Islet precursor cell (in vitro differentiated cells): Measurements from ENCODE around the gene SYNGR1.

Source experiments
- DNase-seq: peaks from one replicate; pipeline ENCODE4 v3.0.0-alpha.2; 2018

SYNGR1 gene

GRCh38 chr22:39374801-39375200 lies 25.0 kb downstream of the SYNGR1 start:
- DNase-seq: no peak

DNA sequence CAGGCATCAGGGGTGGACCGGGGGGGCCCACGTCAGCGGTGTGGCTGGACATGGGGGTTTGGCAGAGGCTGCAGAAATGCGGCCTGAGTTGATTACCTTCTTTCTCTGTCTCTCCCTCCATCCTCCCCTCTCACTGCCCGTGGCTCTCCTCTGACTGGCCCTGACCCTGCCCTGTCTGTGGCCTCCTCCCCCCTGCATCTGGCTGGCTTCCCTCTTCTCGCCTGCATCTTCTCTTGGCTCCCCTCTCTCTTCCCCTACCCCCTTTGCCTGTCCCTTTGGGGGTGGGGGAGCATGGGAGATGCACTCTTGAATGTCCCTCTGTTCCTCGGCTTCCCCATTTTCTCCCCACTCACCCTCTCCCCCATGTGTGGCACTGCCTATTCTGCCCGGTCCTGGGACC lies 25.9 kb downstream of the SYNGR1 start:
- DNase-seq: no peak

GRCh38 chr22:39379756-39380730 lies 30.3 kb downstream of the SYNGR1 start:
- no peak for DNase-seq

DNA sequence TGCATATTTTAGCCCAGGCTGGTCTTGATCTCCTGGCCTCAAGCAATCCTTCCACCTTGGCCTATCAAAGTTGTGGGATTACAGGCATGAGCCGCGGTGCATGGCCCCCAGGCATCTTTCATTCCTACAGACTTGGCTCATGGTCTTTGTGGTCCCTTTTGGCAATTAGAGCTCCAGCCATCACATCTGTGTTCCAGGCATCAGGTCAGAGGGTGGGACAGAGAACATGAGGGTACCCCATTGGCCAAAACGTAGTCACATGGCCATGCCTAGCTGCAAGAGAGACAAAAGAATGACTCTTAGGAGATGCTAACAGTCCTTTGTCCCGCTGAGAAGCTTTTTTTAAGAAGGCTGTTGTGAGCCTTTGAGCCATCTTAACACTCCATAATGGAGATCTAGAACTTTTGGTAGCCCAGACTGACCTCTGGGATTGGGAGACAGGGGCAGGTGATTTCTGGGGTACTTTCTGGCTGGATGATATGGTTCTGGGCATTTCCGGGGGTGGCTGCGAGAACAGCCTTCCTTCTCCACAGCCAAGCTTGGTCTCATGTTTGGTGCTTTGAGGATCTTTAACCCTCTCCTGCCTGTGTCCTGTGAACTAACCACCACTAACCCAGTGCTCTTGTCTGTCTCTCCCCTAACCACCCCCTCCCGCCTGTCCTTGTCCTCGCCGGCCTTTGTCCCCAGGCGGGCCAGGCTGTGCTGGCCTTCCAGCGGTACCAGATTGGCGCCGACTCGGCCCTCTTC lies 31.4 kb downstream of the SYNGR1 start:
- peak; percentile 85 for DNase-seq

DNA sequence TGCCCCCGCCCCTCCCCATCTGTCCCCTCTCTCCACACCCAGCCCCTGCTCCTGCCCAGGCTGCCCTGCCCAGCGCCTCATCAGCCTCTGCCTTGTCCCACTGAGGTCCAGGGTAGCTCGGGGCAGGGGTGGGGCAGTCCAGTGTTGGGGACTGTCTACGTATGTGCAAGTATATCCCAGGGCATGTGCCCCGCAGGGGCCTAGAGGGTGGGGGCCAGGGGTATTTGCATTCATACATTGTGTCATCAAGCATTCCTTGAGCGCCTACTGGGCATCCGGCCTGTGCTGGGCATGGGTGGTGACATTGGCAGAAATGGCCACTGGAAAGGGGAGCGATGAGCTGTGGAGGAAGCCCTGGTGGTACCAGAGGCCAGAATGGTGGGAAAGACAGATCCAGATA lies 32.1 kb downstream of the SYNGR1 start:
- DNase-seq: no peak

DNA sequence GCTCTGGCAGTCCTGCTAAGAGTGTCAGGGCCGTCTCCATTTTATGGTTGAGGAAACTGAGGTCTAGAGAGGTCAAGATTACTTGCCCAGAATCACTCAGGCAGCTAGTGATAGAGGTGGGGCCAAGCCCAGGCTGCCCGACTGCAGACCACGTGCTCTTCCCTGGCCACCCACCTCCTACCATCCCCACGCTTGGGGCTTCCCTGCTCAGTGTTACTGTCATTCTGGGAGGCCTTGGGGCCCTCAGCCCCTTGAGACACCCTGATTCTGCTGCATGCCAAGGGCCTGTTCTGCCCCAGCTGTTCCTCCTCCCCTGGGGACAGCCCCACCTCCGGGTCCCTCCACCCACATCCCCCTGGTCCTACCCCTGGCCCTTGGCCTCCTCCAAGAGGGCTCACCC lies 32.6 kb downstream of the SYNGR1 start:
- no peak for DNase-seq

GRCh38 chr22:39383841-39384625 lies 34.2 kb downstream of the SYNGR1 start:
- no peak for DNase-seq

- peak; percentile 83 for DNase-seq
Observed at GRCh38 chr22:39384750-39385480, 35.1 kb downstream of the SYNGR1 start.

GRCh38 chr22:39388261-39389011 lies 38.6 kb downstream of the SYNGR1 start:
- DNase-seq: peak; percentile 98

- no peak for DNase-seq
Observed at GRCh38 chr22:39389420-39389819, 39.6 kb downstream of the SYNGR1 start.

DNA sequence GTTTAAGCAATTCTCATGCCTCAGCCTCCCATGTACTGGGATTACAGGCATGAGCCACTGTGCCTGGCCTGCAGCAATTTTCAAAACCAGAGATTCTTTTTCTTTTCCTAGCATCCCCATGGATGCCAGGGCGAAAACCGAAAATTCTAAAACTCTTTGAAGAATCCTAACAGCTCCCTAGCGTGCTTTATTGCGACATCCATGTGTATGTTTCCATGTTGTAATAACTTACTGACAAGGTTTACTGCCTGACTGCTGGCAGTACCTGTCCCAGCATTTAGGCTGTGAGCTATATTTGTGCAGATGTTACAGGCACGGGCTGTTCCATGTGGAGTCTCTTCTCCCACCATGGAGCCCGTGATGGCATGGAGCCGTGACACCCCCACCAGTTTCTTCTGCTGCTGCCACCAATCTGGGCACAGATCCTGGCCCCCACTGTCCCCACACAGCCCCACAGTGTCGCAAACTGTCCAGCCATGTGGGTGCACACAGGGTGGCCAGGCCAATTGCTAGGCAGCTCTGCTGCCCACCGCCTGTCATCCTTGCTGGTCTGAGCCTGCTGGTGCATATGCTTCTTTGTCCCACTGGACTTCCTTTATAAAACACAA lies 42.7 kb downstream of the SYNGR1 start:
- no peak for DNase-seq

DNA sequence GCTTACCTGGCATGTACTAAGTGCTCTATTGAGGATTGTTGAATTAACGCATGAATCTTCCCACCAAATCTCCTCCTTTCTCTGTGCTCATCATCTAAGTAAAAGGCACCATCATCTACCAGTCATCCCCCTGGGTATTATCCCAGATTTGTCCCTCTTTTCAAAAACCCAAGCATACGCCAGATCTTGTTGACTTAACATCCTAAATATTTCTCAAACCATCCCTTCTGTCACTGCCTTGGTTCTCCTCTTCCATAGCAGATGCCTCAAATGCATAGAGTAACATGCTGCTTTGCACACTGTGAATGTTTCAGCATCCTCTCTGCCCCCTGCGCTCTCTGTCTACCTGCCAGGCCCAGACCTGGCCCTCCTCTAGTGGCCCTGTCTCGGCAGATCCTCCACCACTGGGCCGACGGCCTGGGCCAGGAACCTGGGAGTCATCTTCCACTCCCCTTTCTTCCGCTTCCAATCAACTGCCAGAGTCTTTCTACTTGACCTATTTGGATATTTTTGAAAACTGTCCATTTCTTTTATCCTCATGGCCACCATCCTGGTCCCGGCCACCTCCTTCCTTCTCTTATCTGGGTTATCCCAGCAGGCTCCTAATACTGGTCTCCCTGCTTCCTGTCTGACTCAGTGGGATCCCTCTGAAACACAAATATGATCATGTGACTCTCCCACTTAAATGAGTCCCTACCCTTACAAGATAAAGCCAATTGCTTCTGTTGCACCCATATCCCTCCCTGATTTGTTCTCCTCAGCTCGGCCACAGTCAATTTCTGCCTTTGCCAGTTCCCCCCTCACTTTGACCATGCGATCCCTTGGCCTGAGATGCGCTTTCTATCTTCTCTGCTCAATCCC lies 46.4 kb downstream of the SYNGR1 start:
- DNase-seq: no peak

DNA sequence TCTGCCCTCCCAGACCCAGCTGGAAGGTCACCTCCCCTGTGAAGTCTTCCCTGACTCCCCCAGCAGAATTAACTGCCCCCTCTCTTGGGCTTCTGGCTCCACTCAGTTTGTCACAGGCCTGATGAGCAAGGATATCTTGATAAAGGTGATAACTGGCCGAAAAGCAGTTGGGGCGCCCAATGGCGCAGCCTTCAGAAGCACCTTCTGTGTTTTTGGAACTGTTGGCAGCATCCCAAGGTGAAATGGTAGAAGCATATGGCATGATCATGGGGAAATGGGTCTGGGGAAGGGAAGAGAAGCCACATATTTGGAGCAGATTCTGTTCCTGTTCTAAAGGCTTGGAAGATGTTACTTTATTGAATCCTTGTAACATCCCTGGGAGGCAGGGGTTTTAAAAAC lies 47.0 kb downstream of the SYNGR1 start:
- DNase-seq: no peak

GRCh38 chr22:39401301-39401631 lies 51.5 kb downstream of the SYNGR1 start:
- DNase-seq: no peak

DNA sequence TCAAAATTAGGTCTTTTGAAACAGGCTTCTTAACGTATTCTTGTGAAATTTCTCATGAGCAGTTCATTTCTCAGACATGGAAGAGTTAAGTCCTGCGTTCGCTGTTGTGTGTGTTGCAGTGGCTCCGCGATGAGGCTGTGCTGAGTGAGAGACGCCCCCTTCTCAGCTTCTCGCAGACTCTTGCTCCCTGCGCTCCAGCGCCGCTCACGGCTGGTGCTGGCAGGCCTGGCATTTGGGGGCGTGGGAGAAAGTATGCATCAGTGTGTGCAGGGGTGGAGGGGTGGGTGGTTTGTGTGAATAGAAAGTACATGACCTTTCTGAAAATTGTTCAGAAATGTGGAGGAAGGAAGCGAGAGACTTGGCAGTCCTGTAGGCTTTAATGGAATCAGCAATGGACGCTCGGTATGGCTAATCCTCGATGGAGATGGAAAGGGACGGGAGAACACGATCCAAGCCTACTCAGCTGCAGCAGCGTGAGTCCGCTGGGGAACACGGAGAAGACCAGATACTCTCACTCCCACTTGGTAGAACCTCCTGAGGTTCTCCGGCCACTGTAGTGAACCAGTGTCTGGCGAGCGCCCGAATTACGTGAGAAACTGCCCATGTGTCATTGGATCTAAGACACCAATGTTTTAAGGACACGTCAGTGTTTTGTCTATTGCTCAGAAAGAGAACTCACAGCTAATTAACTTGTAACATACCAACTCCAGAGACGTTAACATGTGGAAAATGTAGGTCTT lies 55.7 kb downstream of the SYNGR1 start:
- DNase-seq: no peak

- no peak for DNase-seq
Observed at GRCh38 chr22:39408173-39408572, 58.4 kb downstream of the SYNGR1 start.

DNA sequence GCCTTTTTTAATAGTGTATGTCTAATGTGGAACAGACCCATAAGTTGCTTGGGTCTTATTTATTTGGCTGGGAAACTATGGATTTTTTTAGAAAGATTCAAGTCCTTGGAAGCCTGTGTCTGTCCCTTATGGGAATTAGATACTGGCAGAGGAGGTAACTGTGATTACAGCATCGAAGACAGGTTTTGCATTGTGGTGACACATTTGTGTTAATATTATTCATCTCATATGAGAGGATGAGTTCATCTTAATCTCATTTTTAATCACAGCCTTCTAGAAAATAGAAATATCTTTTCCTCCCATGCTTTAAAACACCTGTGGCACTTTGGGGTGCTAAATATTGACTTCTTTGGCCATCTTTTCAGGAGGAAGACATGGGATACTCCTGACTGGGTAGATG lies 59.0 kb downstream of the SYNGR1 start:
- no peak for DNase-seq

DNA sequence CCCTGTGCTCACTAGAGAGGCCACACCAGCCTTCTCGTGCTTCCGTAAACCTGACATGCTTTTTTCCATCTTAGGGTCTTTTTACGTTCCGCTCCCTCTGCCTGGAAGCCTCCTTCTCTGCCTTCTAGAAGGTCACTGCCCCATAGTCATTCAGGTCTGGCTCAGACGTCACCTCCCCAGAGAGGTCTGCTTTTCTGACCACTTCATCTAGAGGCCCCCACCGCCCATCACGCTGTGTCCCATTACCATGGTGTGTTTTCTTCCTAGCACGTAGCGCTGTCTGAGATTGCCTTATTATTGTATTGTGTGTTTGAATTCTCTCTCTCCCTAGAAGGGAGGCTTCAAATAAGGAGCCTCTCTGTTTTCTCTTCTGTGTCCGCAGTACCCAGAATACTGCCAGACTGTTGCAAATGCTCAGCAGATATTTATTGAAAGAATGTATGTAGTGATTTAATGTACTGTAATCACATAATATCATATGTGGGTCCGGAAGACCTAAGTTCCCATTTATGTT lies 59.8 kb downstream of the SYNGR1 start:
- DNase-seq: no peak

DNA sequence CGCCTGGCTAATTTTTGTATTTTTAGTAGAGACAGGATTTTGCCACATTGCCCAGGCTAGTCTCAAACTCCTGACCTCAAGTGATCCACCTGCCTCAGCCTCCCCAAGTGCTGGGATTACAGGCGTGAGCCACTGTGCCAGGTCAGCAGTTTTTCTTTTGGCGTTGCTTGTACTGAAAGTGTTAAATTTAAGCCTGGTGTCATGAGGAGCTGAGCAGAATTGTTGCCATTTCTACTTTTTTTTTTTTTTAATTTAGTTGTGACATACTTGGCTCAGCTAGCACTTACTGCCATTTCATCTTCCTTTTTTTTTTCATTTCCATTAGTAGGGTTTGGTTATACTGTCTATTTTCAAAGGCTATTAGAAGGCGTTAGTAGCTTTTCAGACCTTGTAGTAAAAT lies 60.5 kb downstream of the SYNGR1 start:
- no peak for DNase-seq
